Left ventricle myocardium inferior (tissue), 1 donor: ENCODE data around the gene RAB33B. TPM values are rescaled to one million over a fixed set of nuclear protein-coding genes. Genes with fewer than 3 reads are reported as not detected.
"Not testable (repeated sequence)": the region's sequence is repeated elsewhere in the genome, so short reads cannot be mapped to it uniquely, and the experiment has no call there.

Source experiments
- DNase-seq: peaks from one replicate; pipeline ENCODE4 v3.0.0-alpha.2; 2020
- H3K27ac ChIP-seq: fragments of 200-600 bp; replicated peaks from 2 replicates; pipeline ENCODE4 v1.8.0; 2021
- H3K27me3 ChIP-seq: fragments of 200-600 bp; 2 replicates; pipeline ENCODE4 v1.8.0; 2021; ENCODE audit warnings: low read depth
- H3K36me3 ChIP-seq: fragments of 200-600 bp; 2 replicates; pipeline ENCODE4 v1.8.0; 2021
- H3K4me1 ChIP-seq: fragments of 200-600 bp; 2 replicates; pipeline ENCODE4 v1.8.0; 2021
- H3K4me3 ChIP-seq: fragments of 200-600 bp; 2 replicates; pipeline ENCODE4 v1.8.0; 2021; ENCODE audit warnings: mild to moderate bottlenecking, moderate library complexity
- H3K9me3 ChIP-seq: fragments of 200-600 bp; replicated peaks from 2 replicates; pipeline ENCODE4 v1.8.0; 2021
- CTCF ChIP-seq: fragments of 200-600 bp; IDR thresholded peaks from 2 replicates; pipeline ENCODE4 v1.8.0; 2021; ENCODE audit warnings: antibody characterized with exemption, mild to moderate bottlenecking, borderline replicate concordance
- intact Hi-C: fragments of 100-400 bp; cut with micrococcal nuclease; formaldehyde crosslinking; loops from one replicate; pipeline ENCODE4 v1.11.0; 2022
- total RNA-seq: library from RNA; stranded (reverse); fragmentation: NEBNext Ultra II Directional; extraction: Animal tissue kit (Norgen Biotek cat#: 25700); gene quantifications from one replicate; pipeline ENCODE4 v1.2.1, GENCODE V29; 2021
- donor health status: DM: no; HTN: yes; CAD: no; lungs with severe emphysema.

Gene RAB33B
- total RNA-seq, 1 donor from 2014 or later: 6.1 TPM

- intact Hi-C loops: no loop called here
- Histone ChIP-seq H3K27ac (no peak overlapping the region), H3K4me1 (peaks cover 79% of the 10 kb centered on the region), H3K27me3 (no peaks in the 10 kb centered on the region), H3K36me3 (no peaks in the 10 kb centered on the region), H3K4me3 (no peak overlapping the region), H3K9me3 (no peaks in the 10 kb centered on the region)
- no peak for DNase-seq
- TF ChIP-seq CTCF: no peak
These were observed 3.4 kb downstream of the RAB33B start for GRCh38 chr4:139457318-139457717.

GRCh38 chr4:139458543-139458942 lies 4.6 kb downstream of the RAB33B start:
- no peak for DNase-seq
- Histone ChIP-seq H3K4me1 (peaks cover 69% of the 10 kb centered on the region), H3K36me3 (peaks cover 7% of the 10 kb centered on the region), H3K4me3 (no peak overlapping the region), H3K9me3 (no peaks in the 10 kb centered on the region), H3K27ac (no peak overlapping the region), H3K27me3 (no peaks in the 10 kb centered on the region)
- no peak for TF ChIP-seq CTCF
- intact Hi-C loops: no loop called here

- peaks cover 7% of the 10 kb centered on the region for H3K36me3 ChIP-seq
- H3K27me3 ChIP-seq: no peaks in the 10 kb centered on the region
- H3K4me3 ChIP-seq: no peak overlapping the region
- no peak overlapping the region for H3K27ac ChIP-seq
- peaks cover 70% of the 10 kb centered on the region for H3K4me1 ChIP-seq
- no peak for TF ChIP-seq CTCF
- no peaks in the 10 kb centered on the region for H3K9me3 ChIP-seq
- intact Hi-C loops: no loop called here
- no peak for DNase-seq
These were observed 5.1 kb downstream of the RAB33B start for GRCh38 chr4:139458999-139459398.

- H3K36me3 ChIP-seq: peaks cover 7% of the 10 kb centered on the region
- intact Hi-C loops: no loop called here
- peaks cover 54% of the 10 kb centered on the region for H3K4me1 ChIP-seq
- H3K27me3 ChIP-seq: no peaks in the 10 kb centered on the region
- no peak for TF ChIP-seq CTCF
- H3K9me3 ChIP-seq: peaks cover 4% of the 10 kb centered on the region
- H3K4me3 ChIP-seq: no peak overlapping the region
- no peak overlapping the region for H3K27ac ChIP-seq
- DNase-seq: no peak
These were observed 6.6 kb downstream of the RAB33B start for GRCh38 chr4:139460565-139460964.

- Histone ChIP-seq H3K4me3 (no peak overlapping the region), H3K27me3 (no peaks in the 10 kb centered on the region), H3K27ac (no peak overlapping the region), H3K36me3 (peaks cover 7% of the 10 kb centered on the region), H3K4me1 (peaks cover 49% of the 10 kb centered on the region), H3K9me3 (peaks cover 4% of the 10 kb centered on the region)
- DNase-seq: no peak
- no peak for TF ChIP-seq CTCF
- intact Hi-C loops: no loop called here
These were observed 7.2 kb downstream of the RAB33B start for GRCh38 chr4:139461022-139461628.

GRCh38 chr4:139464512-139464911 lies 10.6 kb downstream of the RAB33B start:
- H3K27me3 ChIP-seq, H3K36me3 ChIP-seq, DNase-seq, intact Hi-C loops, H3K4me3 ChIP-seq, H3K27ac ChIP-seq: not testable (repeated sequence)
- peaks cover 17% of the 10 kb centered on the region for H3K4me1 ChIP-seq
- H3K9me3 ChIP-seq: peaks cover 19% of the 10 kb centered on the region
